ENCODE measurements around the gene DLST. TPM values are rescaled to one million over a fixed set of nuclear protein-coding genes. Genes with fewer than 3 reads are reported as not detected.

DLST gene
- total RNA-seq, 4 donors from 2014 or later: 79.1 to 190 (median 97.2) TPM

DNA sequence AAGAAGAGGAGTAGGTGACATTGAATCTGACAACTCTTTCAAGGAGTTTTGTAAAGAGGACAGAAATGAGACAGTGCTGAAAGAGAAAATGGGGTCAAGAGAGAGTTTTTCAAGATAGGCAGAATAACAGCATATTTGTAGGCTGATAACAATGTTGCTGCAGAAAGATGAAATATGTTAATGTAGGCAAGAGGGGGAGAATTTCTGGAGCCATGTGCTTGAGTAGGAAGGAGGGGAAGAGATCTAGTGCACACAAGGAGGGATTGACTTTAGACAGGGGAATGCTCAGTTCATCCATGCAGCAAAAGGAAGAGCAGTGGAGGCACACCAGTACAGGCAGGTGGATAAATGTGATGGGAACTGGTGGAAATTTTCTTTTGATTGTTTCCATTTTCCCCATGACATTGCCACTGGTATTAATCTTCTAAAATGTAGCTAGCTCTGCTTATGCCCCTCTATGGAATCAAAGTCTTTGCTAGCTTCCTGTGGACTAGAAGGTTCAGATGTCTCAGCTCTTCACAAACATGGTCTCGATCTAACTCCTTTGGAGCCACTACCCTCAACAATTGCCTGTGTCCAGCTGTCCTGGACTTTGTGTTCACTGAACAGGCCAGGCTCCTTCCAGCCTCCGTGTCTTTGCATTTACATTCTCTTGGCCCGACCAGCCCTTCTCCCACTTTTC lies 14.9 kb upstream of the DLST start:
- Histone ChIP-seq H3K4me3 (no peak overlapping the region), H3K9me3 (no peaks in the 10 kb centered on the region), H3K36me3 (no peaks in the 10 kb centered on the region), H3K27me3 (no peaks in the 10 kb centered on the region), H3K27ac (no peak overlapping the region), H3K4me1 (no peaks in the 10 kb centered on the region)
- 78% methylated on average over 3 of the region's 3 CpGs for WGBS
- DNase-seq (ENCODE audit: low spot score in 2 of 2): no peak
- TF ChIP-seq POLR2A (IDR thresholded peaks at IDR 0.05) (no peak), EP300 (IDR thresholded peaks at IDR 0.05) (no peak)
- TF ChIP-seq, protein P1, sequence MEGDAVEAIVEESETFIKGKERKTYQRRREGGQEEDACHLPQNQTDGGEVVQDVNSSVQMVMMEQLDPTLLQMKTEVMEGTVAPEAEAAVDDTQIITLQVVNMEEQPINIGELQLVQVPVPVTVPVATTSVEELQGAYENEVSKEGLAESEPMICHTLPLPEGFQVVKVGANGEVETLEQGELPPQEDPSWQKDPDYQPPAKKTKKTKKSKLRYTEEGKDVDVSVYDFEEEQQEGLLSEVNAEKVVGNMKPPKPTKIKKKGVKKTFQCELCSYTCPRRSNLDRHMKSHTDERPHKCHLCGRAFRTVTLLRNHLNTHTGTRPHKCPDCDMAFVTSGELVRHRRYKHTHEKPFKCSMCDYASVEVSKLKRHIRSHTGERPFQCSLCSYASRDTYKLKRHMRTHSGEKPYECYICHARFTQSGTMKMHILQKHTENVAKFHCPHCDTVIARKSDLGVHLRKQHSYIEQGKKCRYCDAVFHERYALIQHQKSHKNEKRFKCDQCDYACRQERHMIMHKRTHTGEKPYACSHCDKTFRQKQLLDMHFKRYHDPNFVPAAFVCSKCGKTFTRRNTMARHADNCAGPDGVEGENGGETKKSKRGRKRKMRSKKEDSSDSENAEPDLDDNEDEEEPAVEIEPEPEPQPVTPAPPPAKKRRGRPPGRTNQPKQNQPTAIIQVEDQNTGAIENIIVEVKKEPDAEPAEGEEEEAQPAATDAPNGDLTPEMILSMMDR (IDR thresholded peaks at IDR 0.05): no peak

DNA sequence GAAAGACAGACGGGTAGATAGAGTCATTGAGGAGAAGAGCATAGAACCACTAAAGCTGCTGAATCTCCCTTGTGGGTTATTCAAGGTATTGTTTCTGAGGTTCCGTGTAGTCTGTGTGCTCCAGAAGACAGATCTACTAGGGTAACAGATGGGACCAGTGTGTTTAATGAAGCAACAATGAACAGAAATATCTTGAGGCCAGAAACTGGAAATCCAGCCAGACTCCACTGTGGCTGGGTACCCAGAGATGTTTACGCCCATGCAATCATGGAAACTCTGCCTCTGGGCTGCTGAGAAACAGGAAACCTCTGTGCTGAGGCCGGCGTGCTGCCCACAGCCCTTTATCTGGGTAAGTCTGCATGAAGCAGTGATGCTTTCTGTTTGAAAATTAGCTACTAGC lies 14.0 kb upstream of the DLST start:
- Histone ChIP-seq H3K4me3 (no peak overlapping the region), H3K9me3 (no peaks in the 10 kb centered on the region), H3K4me1 (no peaks in the 10 kb centered on the region), H3K27ac (no peak overlapping the region), H3K36me3 (no peaks in the 10 kb centered on the region), H3K27me3 (no peaks in the 10 kb centered on the region)
- TF ChIP-seq EP300 (IDR thresholded peaks at IDR 0.05) (no peak), POLR2AphosphoS5 (IDR thresholded peaks at IDR 0.05) (no peak), POLR2A (IDR thresholded peaks at IDR 0.05) (no peak)
- TF ChIP-seq, protein P1 (IDR thresholded peaks at IDR 0.05): no peak
- 41% methylated on average over 5 of the region's 5 CpGs for WGBS
- no peak for DNase-seq (ENCODE audit: low spot score in 2 of 2)

GRCh38 chr14:74868739-74869138 lies 13.0 kb upstream of the DLST start:
- Histone ChIP-seq H3K4me3 (no peak overlapping the region), H3K4me1 (no peaks in the 10 kb centered on the region), H3K36me3 (no peaks in the 10 kb centered on the region), H3K9me3 (no peaks in the 10 kb centered on the region), H3K27ac (no peak overlapping the region), H3K27me3 (no peaks in the 10 kb centered on the region)
- TF ChIP-seq POLR2AphosphoS5 (IDR thresholded peaks at IDR 0.05): no peak
- 91% methylated on average over 8 of the region's 8 CpGs for WGBS
- DNase-seq (ENCODE audit: low spot score in 2 of 2): no peak

- Histone ChIP-seq H3K4me1 (no peaks in the 10 kb centered on the region), H3K27ac (no peak overlapping the region), H3K9me3 (no peaks in the 10 kb centered on the region), H3K27me3 (no peaks in the 10 kb centered on the region), H3K36me3 (no peaks in the 10 kb centered on the region), H3K4me3 (no peak overlapping the region)
- TF ChIP-seq, protein P1 (IDR thresholded peaks at IDR 0.05): no peak
- no peak for TF ChIP-seq POLR2AphosphoS5 (IDR thresholded peaks at IDR 0.05)
- 85% methylated on average over 3 of the region's 4 CpGs for WGBS
- DNase-seq (ENCODE audit: low spot score in 2 of 2): no peak
Measured at GRCh38 chr14:74871819-74872218, 9.9 kb upstream of the DLST start.

DNA sequence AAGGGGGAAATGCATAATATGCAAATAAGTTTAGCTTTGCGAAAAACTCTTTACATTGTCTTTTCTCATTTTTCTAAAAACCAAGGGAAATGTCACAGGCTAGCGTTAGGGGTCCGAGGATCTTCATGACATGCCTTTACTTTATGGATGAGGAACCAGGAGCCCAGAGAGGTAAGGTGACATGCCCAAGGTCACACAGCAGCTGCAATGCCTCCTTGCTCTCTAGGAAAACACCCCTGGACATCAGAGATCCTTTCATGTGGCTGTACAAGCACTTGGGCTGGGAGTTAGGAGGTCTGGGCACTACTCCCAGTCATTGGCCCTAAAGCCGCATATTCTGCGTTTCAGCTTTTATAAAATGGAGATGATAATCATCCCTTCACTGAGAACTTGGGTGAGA lies 6.5 kb upstream of the DLST start:
- H3K9me3 ChIP-seq: no peaks in the 10 kb centered on the region
- no peaks in the 10 kb centered on the region for H3K4me1 ChIP-seq
- TF ChIP-seq, protein P1 (IDR thresholded peaks at IDR 0.05): no peak
- no peak for TF ChIP-seq POLR2A (IDR thresholded peaks at IDR 0.05)
- TF ChIP-seq EP300 (IDR thresholded peaks at IDR 0.05): no peak
- no peak for TF ChIP-seq POLR2AphosphoS5 (IDR thresholded peaks at IDR 0.05)
- no peaks in the 10 kb centered on the region for H3K36me3 ChIP-seq
- no peak overlapping the region for H3K27ac ChIP-seq
- 94% methylated on average over 5 of the region's 5 CpGs for WGBS
- DNase-seq (ENCODE audit: low spot score in 2 of 2): no peak
- no peak overlapping the region for H3K4me3 ChIP-seq
- no peaks in the 10 kb centered on the region for H3K27me3 ChIP-seq

Measured in suprapubic skin (tissue), 4 donors.